Forelimb muscle (tissue), 1 donor: ENCODE data around the gene GOSR1. TPM values are rescaled to one million over a fixed set of nuclear protein-coding genes. Genes with fewer than 3 reads are reported as not detected.
"Not testable (repeated sequence)": the region's sequence is repeated elsewhere in the genome, so short reads cannot be mapped to it uniquely, and the experiment has no call there.

ENCODE experiments used
- DNase-seq: peaks from one replicate; pipeline ENCODE4 v3.0.0-alpha.2; 2013; ENCODE audit warnings: low read depth
- polyA plus RNA-seq: library from polyadenylated mRNA; unstranded; fragments of 120-200 nt; gene quantifications from one replicate; pipeline ENCODE4 v1.2.1, GENCODE V29; 2013; ENCODE audit not compliant: insufficient read length

GOSR1 gene
- polyA plus RNA-seq, 1 donor = 28.3 TPM

DNA sequence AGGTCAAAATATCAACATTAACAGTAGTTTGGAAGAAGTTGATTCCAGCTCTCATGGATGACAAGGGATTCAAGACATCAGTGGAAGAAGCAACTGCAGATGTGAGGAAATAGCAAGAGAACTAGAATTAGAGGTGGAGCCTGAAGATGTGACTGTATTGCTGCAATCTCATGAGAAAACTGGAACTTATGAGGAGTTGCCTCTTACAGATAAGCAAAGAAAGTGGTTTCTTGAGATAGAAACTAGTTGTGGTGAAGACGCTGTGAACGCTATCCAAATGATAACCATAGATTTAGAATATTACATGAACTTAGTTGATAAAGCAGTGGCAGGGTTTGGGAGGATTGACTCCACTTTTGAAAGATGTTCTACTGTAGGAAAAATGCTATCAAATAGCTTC lies 67.8 kb downstream of the GOSR1 start:
- DNase-seq = no peak

DNA sequence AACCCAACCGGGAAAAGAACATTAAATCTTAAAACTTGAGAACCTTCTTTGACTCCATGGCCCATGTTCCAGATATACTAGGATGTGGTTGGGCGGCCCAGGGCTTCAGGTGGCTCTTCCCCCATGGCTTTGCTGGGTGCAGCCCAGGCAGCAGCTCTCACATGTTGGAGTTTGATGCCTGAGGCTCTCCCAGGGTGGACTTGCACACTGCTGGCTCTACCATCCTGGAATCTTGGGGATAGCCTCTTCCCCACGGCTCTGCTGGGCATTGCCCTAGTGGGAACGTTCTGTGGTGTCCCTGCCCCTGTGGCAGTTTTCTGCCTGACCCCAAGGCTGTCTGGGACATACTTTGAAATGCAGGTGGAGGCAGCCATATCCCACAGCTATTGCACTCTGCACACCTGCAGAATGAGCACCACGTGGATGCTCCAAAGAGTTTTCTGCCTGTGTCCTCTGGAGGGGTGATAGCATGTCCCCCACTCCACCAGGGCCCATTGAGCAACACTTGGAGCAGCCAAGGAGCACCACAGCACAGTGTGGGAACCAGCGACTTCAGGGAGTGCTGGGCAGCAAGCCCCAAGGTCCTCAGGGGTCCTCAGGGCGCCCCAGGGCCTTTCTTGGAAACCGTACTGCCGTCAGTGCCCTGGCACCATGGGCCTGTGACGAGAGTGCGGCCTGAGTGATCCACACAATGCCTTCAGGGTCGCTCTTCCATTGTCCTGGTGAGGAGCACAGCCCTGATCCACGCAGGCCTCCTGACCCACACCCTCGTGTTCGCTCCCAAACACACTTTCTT lies 70.8 kb downstream of the GOSR1 start:
- no peak for DNase-seq

DNA sequence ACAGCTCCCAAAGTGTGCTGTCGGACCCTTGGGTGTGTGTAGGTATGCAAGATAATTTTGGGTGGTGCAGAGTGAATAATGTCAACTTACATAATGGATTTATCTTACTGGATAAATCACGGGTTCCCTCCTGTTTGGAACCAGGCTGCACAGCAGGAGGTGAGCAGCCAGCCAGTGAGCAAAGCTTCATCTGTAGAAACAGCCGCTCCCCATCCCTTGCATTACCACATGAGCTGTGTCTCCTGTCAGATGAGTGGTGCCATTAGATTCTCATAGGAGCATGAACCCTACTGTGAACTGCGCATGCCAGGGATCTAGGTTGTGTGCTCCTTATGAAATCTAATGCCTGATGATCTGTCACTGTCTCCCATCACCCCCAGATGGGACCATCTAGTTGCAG lies 72.0 kb downstream of the GOSR1 start:
- not testable (repeated sequence) for DNase-seq

DNA sequence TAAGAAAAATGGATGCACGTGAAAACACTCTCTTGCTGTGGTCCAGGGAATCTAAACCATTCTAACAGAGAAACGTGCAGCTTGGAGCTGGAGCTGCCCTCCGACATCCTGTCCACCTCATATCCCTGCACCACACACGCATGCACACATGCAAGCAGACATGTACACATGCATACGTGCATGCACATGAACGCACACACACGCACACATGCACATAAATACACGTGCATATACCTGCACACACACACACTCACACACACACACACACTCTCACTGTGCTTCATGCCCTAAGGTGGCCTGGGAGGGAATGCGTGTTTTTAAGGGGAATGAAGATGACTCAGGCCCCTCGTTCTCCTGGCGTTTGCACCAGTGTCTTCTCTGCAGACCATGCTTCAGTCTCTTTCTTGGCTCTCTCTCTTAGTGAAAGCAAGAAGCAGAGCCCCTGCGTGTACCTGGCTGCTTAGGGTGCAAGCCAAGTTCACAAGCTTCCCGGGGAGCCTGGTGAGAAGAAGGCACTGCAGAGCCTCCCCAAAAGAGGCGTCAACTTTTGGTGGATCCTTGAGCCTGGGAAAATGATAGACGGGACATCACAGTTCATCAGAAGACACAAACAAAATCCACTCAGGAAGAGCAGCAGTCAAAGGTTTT lies 72.8 kb downstream of the GOSR1 start:
- DNase-seq = no peak

DNA sequence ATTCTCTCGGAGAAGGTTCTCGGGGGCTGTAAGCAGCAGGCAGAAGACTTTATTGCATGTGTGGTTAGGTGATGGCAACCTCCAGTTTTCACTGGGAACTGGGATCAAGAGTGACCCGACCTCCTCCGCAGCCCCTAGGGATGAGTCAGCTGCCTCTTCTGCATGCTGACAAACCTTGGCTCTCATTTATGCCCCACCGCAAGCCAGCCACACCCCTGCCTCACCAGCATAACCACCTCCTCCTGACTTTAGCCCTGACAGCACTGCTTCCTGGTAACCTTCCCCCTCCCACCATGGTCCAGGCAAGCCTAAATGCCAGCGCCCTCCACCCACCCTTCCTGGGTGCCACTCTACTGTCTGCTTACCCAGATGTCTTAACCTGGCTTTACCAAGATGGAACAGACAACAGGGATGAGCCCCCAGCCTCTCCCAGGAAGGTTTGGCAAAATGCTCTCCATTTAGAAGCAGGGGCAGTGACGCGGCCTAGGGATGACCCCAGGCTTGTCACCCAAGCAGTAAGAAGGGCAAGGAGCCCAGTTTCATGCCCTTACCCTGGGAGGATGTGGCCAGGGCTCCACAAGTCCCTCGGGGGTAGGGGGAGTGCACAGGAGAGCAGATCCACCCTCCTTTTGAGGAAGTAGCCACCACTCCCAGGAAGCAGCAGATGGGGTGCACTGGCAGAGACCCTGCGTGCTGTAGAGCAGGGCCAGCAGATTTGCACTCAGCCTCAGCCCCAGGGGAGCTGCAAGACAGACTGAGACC lies 73.5 kb downstream of the GOSR1 start:
- no peak for DNase-seq

DNA sequence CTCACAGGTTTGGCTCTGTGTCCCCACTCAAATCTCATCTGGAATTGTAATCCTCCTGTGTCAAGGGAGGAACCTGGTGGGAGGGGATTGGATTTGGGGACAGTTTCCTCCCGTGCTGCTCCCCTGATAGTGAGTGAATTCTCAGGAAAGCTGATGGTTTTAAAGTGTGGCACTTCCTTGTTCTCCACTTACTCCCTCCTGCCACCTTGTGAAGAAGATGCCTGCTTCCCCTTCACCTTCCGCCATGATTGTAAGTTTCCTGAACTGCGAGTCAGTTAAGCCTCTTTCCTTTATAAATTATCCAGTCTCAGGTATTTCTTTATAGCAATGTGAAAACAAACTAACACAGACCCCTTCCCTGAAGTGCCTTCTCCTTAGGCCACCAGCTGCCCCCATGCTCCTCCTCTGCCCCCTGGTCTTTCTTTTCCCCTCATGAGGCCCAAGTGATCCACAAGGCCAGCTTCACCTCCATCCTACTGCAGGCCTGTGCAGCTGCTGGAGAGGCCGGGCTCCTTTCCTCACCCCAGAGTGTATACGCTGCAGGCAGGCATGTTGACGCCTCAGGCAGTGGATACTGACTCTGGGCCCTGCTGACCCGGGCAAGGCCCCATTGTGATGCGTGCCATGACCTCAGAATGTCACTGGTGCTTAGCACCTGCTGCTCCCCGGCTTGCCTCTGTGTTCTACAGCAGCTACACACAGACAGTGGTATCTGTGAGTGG lies 74.2 kb downstream of the GOSR1 start:
- not testable (repeated sequence) for DNase-seq

DNA sequence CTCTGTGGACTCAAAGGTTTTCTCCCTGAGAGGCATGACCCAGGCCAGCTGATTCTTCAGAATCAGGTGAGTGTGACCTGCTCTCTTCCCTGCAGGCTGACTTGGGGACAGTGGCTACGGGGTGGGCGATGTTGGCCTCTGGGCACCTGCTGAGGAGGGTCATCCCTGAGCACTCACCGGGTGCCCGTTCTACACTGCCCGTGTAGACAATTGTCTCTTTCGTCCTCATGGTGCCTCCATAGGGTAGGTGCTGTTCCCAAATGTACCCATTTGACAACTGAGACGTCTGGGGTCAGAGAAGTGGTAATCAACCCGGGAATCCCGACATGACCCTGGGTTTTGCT lies 74.8 kb downstream of the GOSR1 start:
- no peak for DNase-seq

DNA sequence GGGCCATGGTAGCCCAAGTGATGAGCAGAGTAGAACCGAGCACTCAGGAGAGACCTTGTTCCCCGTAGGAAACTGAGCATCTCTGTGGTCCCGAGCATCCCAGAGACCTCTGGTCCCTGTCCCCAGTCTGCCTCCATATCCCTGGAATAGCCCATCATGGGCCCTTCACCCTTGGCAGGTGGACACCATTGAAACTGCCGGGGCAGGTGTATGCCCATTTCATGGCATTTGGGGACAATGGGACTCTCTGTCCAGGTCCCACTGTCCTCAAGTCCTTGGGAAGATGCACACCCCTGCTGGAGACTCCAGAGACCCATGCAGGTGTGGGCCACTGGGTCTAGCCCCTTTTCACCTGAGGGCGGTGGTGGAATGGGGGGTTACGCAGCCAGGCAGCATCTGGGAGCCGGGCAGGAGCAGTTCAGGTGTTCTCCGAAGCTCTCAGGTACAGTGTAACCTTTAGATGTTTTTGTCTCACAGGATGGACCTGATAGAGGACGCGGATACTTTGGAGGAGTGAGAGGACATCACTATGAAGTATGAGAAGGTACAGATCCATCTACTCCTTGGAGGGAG lies 75.9 kb downstream of the GOSR1 start:
- no peak for DNase-seq

DNA sequence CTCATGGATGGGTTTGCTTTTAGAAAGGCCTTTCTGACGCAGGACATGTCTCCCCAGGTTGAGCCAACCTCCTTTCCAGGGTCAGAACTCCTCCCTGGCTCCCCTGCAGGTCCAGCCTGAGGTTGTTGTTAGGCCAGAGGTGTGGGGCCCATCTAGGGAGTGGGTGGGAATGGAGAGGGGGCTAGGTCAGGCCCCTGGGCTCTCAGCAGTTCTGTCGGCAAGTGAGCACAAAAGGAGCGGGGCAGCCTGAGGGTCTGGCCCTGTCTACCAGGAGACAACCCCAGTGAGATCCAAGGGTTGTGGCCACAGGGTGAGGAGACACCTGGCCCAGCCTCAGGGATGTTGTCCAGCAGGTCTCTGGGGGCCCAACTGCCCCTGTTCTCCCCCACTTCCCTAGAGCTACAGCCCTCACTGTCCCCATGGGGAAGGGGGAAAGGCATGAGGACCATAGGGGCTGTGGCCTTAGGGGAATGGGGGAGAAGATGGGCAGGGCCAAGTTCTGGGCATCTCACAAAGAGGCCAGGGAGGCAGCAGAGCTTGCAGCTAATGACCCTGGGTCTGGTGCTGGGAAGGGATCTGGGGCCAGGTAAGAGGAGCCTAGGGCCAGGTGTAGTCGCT lies 76.7 kb downstream of the GOSR1 start:
- DNase-seq = not testable (repeated sequence)

DNA sequence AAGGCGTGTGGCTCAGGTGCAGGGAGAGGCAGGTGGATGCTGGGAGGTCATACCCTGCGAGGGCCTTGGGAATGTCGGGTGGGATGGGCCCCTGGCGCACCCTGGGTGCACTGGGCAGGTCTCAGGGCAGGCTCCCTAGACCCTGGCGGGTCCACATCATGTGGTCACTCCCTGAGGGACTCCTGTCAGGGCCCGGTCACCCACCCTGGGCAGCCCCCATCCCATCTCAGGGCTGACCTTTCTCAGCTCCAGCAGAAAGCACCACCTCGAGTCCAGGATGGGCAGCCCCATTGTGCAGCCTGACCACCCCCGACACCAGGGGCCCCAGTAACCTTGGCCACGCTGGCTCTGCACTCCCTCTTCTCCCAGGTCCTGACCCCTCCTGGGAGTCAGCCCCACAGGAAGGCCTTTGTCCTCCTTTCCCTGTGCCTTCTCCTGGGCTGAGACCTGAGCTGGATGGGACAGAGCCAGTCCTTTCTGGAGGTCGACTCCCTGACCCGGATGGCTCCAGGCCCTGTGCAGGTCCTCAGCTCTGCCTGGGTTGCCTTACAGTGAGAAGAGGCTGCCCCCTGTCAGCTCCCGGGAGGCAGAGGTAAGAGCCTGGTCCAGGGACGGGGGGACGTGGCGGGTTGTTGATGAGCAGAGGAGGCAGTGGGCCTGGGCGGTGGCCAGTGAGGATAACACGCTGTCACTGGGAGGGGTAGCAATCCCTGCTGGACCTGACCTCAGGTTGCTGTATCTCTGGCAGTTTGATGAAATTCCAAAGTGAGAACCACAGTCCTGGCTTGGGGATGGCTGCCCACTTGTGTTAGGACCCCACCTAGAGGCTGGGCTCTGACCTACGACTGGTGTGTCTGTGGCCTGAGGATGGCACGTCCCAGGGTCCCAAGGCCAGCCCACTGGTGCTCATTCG lies 77.9 kb downstream of the GOSR1 start:
- DNase-seq = no peak

DNA sequence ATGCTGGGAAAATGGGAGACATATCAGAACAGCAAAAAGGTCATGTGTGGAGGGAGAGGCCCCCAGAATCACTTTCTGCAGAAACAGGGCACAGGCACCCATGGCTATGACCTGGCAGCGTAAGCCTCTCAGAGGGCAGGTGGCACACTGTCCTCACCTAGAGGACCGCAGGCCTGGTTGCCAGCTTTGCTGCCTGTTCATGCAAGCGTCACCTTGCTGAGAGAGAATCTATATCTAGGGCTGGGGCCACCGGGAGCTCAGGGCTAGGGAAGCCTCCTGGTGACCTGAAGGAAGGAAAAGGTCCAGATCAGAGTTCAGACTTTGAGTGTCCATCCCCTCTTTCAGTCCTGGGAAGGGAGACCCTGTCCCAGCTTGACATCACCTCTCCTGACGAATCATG lies 78.7 kb downstream of the GOSR1 start:
- DNase-seq = no peak

DNA sequence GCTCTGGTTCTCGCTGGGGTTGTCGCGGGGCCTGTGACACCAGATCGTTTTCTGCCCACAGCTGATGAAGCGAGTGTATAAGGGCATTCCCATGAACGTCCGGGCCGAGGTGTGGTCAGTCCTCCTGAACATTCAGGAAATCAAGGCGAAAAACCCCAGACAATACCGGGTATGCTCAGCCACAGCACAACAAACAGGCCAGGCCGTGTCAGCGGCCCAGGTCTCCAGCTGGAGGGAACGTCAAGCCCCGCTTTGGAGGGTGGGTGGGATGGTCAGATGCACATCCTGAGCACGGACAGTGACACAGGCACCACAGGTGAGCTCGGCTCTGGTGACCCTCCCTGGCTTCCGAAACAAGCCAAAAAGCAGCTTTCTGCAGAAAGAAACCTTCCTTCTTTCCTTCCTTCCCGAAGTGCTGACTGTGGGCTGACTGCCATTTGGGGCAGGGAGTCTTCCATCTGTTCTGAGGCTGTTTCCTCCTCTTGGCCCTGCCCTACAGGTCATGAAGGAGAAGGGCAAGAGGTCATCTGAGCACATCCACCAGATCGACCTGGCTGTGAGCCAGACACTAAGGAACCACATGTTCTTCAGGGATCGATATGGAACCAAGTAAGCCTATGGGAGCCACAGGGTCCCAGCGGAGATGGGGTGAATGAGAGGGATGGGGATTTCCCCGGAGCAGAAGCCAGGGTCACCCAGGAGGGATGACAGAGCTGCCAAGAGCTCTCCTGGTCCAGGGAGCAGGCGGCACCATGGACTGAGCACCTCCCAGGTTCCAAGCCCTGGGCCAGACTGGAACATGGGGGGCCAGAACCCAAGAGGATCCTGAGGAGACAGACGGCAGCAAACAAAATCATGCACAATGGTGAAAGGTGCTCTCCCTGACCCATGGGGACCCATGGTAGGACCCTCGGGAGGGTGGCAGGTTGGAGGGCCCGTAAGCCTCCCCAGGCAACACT lies 79.4 kb downstream of the GOSR1 start:
- DNase-seq = no peak

DNA sequence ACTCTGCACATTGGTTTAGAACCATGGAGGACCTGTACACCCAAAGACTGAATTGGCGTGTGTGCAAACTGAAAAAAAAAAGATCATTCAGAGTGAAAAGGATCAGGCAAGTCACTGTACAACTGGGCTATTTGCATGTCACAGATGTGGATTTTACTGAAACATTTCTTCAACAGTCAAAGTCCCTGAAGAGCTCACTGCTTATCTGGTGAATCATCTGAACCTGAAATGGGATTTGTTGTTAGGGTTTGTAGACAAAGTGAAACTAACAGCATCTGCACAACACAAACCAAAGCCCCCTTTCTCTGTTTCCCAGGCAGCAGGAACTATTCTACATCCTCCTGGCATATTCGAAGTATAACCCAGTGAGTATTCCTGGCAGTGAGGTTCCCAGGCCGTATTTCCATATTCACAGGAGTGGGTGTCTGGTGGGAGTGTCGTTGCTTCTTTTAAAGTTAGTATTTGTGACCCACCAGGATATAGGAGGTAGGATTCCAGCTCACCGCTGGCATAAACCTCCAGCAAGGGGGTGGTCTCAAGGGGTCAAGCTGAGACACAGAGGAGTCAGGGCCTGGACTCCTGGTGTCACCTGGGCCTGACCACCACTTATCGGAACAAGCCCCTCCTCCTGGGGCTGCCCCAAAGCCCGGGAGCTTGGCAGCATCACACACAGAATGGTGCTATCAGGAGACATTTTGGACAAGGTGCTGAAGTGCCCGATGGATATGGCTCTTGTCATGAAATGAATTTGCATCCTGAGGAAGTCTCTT lies 80.9 kb downstream of the GOSR1 start:
- DNase-seq = no peak

DNA sequence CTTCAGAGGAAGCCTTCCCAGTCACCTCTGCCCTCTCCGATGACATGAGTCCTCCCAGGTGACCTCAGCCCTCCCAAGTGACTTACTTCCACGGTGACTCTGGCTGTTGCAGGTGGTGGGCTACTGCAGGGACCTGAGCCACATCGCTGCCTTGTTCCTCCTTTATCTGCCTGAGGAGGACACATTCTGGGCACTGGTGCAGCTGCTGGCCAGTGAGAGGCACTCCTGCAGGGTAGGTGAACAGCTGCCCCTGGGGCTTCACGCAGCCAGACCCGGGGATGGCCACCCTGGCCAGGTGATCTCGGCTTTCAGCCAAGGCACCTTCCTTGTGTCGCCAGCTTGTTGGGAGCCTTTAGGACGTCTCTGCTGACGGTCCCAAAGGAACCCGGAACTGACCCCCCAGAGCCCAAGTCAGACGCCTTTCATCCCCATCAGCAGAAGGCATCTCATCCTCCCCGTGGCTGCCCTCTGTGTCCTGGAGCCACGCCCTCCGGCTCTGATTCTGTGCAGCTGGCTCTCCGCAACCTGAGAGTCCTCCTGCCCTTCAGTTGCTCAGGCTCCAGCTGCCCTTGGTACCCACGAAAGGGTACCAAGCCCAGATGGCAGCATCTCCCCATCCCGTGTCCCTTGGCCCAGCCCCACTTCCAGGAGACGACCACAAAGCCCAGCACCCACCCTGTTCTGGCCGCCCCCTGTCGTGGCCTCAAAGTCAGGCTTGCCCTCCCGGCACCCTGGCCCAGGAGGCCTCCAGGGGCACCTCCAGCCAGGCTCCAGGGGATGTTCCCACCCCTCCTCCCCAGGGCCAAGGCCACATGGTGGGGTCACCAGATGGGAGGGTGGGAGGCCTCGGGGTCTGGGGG lies 81.7 kb downstream of the GOSR1 start:
- DNase-seq = no peak

DNA sequence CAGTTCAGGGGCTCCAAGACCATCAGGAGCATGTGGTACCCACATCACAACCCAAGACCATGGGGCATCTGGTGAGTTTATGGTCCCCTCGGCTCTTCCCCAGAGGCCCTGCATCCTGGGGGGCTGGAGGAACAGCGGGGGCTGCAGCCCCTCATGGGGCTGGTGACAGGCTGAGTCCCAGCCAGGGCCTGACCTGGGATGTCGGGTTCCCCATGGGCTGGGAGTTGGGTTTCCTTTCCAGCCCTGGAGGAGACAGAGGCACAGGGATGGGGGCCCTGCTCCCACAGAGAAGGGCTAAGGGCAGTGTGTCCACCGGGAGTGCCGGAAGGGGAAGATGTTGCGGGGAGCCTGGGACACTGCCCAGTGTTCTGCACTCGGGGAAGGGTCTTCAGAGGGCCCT lies 82.4 kb downstream of the GOSR1 start:
- DNase-seq = no peak

DNA sequence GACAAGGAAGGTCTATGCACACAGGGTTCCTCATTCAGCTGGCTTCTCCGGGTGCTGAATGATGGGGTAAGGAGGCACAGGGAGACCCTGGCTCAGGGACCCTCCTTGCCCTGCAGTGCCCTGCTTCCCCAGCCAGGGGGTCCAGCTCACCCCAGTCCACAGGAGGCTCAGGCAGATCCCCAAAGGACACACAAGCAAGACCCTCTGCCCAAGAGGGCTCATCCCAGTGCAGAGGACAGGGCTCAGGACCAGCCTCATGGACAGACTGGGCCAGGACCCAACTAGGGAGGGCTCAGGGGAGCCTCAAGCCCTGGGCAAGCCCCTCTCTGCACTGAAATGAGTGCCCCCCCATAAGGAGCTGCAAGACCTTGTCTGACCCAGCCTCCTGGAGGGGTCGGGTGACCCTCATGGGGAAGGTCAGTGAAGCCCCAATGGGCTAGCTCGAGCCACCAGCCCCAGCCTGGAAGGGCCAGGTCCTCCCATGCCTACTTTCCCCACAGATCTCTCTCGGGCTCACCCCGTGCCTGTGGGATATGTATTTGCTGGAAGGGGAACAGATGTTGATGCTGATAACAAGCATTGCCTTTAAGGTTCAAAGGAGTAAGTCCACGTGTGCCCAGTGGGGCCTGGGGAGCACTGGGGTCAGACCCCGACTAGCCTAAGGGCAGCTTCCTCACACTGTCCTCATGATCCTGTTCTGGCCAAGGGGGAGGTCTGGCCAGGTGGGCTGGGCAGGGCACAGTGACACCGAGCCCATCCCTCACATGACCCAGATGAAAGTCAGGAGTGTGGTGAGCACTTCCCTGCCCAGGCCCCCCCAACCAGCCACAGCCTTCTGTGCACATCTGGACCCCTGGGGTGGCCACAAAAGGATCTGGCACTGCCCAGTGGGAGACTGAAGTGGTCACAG lies 83.2 kb downstream of the GOSR1 start:
- not testable (repeated sequence) for DNase-seq
